B cell (primary cell): Measurements from ENCODE around the gene DAG1. TPM values are rescaled to one million over a fixed set of nuclear protein-coding genes. Genes with fewer than 3 reads are reported as not detected.

Experiments used
- ATAC-seq: fragments of 200-7000 bp; cut with Tn5 transposase; one replicate; pipeline ENCODE4 v1.10.0; 2021; ENCODE audit warnings: low read depth, mild to moderate bottlenecking, moderate number of reproducible peaks, moderate library complexity
- CTCF ChIA-PET: fragments of 350-600 bp; sonication (Branson Sonifier 250); formaldehyde crosslinking; loops from one replicate; lab custom pipeline; 2021; ENCODE audit warnings: antibody characterized with exemption, inconsistent platforms; lab: Charles Lee
- POLR2A ChIA-PET: fragments of 350-600 bp; sonication (Branson Sonifier 250); formaldehyde crosslinking; loops from one replicate; lab custom pipeline; 2021; ENCODE audit warnings: antibody characterized with exemption; lab: Charles Lee
- DNase-seq: peaks from one replicate; pipeline ENCODE4 v3.0.0; 2013
- H2AFZ ChIP-seq: 2 replicates; pipeline ENCODE4 v1.6.1; 2012; ENCODE audit warnings: mild to moderate bottlenecking, low read depth, low read length; ENCODE audit not compliant: insufficient read depth, poor library complexity, severe bottlenecking
- H3K27ac ChIP-seq, 2 donors: 1 replicate in 1 of 2; 2 replicates in 1 of 2; pipeline ENCODE4 v1.5.1; 2012 to 2013; ENCODE audit warnings: low read length in 2 of 2, mild to moderate bottlenecking in 2 of 2, moderate library complexity in 1 of 2
- H3K27me3 ChIP-seq, 4 experiments: fragments of 200-600 bp in 1 of 4; sonication (generic) in 1 of 4; replicated peaks in 1 of 4; 1 replicate in 2 of 4; 2 replicates in 2 of 4; pipeline versions ENCODE4 v1.6.1 to v1.7.0; 2013 to 2016; ENCODE audit warnings: low read length in 3 of 4, mild to moderate bottlenecking in 2 of 4, mixed read lengths in 1 of 4, moderate library complexity in 1 of 4; ENCODE audit not compliant: insufficient read depth in 4 of 4, control insufficient read depth in 3 of 4; ENCODE audit errors: control extremely low read depth in 1 of 4
- H3K36me3 ChIP-seq, 2 experiments: replicated peaks in 1 of 2; 1 replicate in 1 of 2; 2 replicates in 1 of 2; pipeline versions ENCODE4 v1.6.1 to v1.7.1; 2013; ENCODE audit warnings: low read length in 1 of 2; ENCODE audit not compliant: insufficient read depth in 2 of 2, control insufficient read depth in 1 of 2; ENCODE audit errors: control extremely low read depth in 1 of 2, extremely low read depth in 1 of 2
- H3K4me1 ChIP-seq, 2 donors: fragments of 200-600 bp in 1 of 2; sonication (generic) in 1 of 2; 1 replicate in 1 of 2; 2 replicates in 1 of 2; pipeline versions ENCODE4 v1.5.1 to v1.6.1; 2013 to 2017; ENCODE audit warnings: low read length in 2 of 2; ENCODE audit not compliant: control insufficient read depth in 2 of 2, insufficient read depth in 2 of 2
- H3K4me2 ChIP-seq: replicated peaks from 2 replicates; pipeline ENCODE3; 2012; ENCODE audit warnings: mild to moderate bottlenecking, low read depth, low read length; ENCODE audit not compliant: poor library complexity, severe bottlenecking
- H3K4me3 ChIP-seq, 5 experiments: fragments of 200-600 bp in 1 of 5; sonication (generic) in 1 of 5; 1 replicate in 3 of 5; 2 replicates in 2 of 5; pipeline versions ENCODE4 v1.5.1 to v1.7.0; 2011 to 2016; ENCODE audit warnings: low read length in 4 of 5, mild to moderate bottlenecking in 4 of 5, low read depth in 2 of 5, control low read depth in 1 of 5, moderate library complexity in 1 of 5; ENCODE audit not compliant: insufficient read depth in 1 of 5; ENCODE audit errors: control extremely low read depth in 1 of 5, extremely low read depth in 1 of 5
- H3K79me2 ChIP-seq: fragments of 200-600 bp; sonication (generic); one replicate; pipeline ENCODE4 v1.6.0; 2016; ENCODE audit warnings: low read length; ENCODE audit not compliant: control insufficient read depth, insufficient read depth
- H3K9ac ChIP-seq: fragments of 200-600 bp; sonication (generic); 2 replicates; pipeline ENCODE4 v1.6.1; 2017; ENCODE audit warnings: mild to moderate bottlenecking, low read length, moderate library complexity
- H3K9me3 ChIP-seq, 3 donors: one replicate each; pipeline versions ENCODE4 v1.6.1 to v1.7.1; 2013; ENCODE audit warnings: low read length in 2 of 3; ENCODE audit not compliant: control insufficient read depth in 2 of 3, insufficient read depth in 1 of 3; ENCODE audit errors: control extremely low read depth in 1 of 3
- H4K20me1 ChIP-seq: 2 replicates; pipeline ENCODE4 v1.6.0; 2012; ENCODE audit warnings: mild to moderate bottlenecking, low read length; ENCODE audit not compliant: insufficient read depth, control insufficient read depth, poor library complexity, severe bottlenecking
- H3K27ac Mint-ChIP-seq: one replicate; pipeline ENCODE4 v1.8.0; 2021; ENCODE audit warnings: mixed read lengths
- H3K27me3 Mint-ChIP-seq: one replicate; pipeline ENCODE4 v1.8.0; 2021; ENCODE audit warnings: mixed read lengths
- H3K4me1 Mint-ChIP-seq: one replicate; pipeline ENCODE4 v1.8.0; 2021; ENCODE audit warnings: mixed read lengths
- H3K4me3 Mint-ChIP-seq: one replicate; pipeline ENCODE4 v1.8.0; 2021; ENCODE audit warnings: mixed read lengths
- H3K9me3 Mint-ChIP-seq: one replicate; pipeline ENCODE4 v1.8.0; 2022; ENCODE audit warnings: mixed read lengths; ENCODE audit not compliant: insufficient read depth
- EZH2 ChIP-seq: IDR thresholded peaks from 2 replicates; pipeline ENCODE4 v1.6.1; 2012; ENCODE audit warnings: borderline replicate concordance, low read depth, mild to moderate bottlenecking, moderate library complexity, low read length; ENCODE audit not compliant: insufficient read depth, poor library complexity, severe bottlenecking
- WGBS: methylation state at CpG from one replicate; pipeline ENCODE4 v1.1.5; 2013; ENCODE audit warnings: missing lambda C conversion rate; ENCODE audit not compliant: insufficient coverage; 5-methylcytosine and 5-hydroxymethylcytosine counted together
- intact Hi-C: fragments of 100-400 bp; cut with micrococcal nuclease; formaldehyde crosslinking; loops from one replicate; pipeline ENCODE4 v1.10.0; 2022
- polyA plus RNA-seq: library from polyadenylated mRNA; depleted of rRNA; stranded (reverse); fragments of >200 nt; gene quantifications from 2 replicates; pipeline ENCODE4 v1.2.3, GENCODE V29; 2012
- total RNA-seq, 2 donors: library from RNA; stranded (reverse); fragments of 120-200 nt in 1 of 2; gene quantifications; 1 replicate in 1 of 2; 2 replicates in 1 of 2; pipeline versions ENCODE4 v1.2.3 to v1.2.4, GENCODE V29; 2013 to 2022
- TF ChIP-seq, protein P1 (sequence below): fragments of 200-600 bp; IDR thresholded peaks from one replicate; pipeline ENCODE4 v1.8.0; 2022; ENCODE audit warnings: antibody characterized with exemption, mild to moderate bottlenecking

Gene DAG1
- total and polyA plus RNA-seq, 2 donors (not counting 1 experiment from before 2014, with no cell fraction given) = 9.6 to 27.2 TPM

DNA sequence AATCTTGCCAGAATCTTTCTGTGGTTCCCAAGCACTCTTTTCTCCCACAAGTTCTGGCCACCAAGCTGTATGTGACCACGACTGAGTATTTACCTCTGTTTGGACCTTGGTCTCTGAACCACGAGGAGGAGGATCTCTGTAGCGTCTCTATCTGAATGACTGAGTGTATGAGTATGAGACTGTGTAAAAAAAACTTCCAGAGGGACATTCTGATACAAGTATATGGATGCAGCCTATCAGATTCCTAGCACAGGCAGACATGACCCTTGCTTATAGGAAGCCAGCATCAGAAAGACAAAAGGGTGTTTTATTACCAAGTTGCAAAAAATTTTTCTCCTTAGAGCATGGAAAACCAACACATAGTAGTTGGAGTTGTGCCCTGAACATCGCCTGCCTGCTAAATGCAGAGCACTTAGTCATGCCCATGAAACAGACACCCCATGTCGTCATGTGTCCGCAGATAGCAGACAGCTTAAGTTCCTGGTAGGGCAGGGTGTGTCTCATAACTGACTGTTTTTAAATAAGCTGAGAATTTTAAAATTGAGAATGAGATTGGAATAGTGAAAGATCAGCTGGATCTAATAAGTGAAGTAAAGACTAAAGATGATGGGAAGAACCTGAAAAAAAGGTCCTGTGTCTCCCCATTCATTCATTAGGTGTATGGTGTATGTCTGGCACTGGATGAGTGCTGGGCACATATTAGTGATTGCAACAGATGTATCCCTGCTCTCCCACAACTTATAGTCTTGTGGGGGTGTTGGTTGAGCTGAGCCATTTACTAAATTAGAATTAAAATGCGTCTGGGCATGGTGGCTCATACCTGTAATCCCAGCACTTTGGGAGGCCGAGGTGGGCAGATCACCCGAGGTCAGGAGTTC lies 30.9 kb downstream of the DAG1 start:
- peaks cover 79% of the 10 kb centered on the region for H3K79me2 ChIP-seq
- POLR2A ChIA-PET = interaction anchor here (0.6 kb wide), 1 partner anchor 118 kb away, joined by 3 read pairs; no protein-coding TSS in a partner anchor

DNA sequence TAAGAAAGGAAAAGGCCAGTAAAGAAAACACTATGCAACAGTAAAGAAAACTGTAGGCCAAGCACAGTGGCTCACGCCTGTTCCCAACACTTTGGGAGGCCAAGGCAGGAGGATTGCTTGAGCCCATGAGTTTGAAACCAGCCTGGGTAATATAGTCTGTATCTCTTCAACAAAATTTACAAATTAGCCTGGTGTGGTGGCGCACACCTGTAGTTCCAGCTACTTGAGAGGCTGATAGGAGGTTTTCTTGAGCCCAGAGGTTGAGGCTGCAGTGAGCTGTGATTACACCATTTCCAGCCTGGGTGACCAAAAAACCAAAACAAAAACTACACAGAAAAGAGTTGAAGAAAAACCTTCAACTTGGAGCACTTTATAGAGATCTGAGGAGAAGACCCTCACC lies 31.8 kb downstream of the DAG1 start:
- intact Hi-C loops = no loop called here
- no peak overlapping the region for H3K9ac ChIP-seq
- no peak overlapping the region for H3K27ac ChIP-seq
- Mint-ChIP-seq H3K27me3 (no peaks in the 10 kb centered on the region), H3K4me3 (no peak overlapping the region), H3K4me1 (peaks cover 11% of the 10 kb centered on the region), H3K27ac (no peak overlapping the region), H3K9me3 (peaks cover 2% of the 10 kb centered on the region)
- no peak overlapping the region for H3K4me2 ChIP-seq
- POLR2A ChIA-PET = no interaction called here
- H2AFZ ChIP-seq = no peak overlapping the region
- DNase-seq (no peak), ATAC-seq (no peak)
- TF ChIP-seq, protein P1, sequence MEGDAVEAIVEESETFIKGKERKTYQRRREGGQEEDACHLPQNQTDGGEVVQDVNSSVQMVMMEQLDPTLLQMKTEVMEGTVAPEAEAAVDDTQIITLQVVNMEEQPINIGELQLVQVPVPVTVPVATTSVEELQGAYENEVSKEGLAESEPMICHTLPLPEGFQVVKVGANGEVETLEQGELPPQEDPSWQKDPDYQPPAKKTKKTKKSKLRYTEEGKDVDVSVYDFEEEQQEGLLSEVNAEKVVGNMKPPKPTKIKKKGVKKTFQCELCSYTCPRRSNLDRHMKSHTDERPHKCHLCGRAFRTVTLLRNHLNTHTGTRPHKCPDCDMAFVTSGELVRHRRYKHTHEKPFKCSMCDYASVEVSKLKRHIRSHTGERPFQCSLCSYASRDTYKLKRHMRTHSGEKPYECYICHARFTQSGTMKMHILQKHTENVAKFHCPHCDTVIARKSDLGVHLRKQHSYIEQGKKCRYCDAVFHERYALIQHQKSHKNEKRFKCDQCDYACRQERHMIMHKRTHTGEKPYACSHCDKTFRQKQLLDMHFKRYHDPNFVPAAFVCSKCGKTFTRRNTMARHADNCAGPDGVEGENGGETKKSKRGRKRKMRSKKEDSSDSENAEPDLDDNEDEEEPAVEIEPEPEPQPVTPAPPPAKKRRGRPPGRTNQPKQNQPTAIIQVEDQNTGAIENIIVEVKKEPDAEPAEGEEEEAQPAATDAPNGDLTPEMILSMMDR = no peak
- no peak for TF ChIP-seq EZH2
- peaks cover 83% of the 10 kb centered on the region for H3K79me2 ChIP-seq
- peaks cover 42% of the 10 kb centered on the region for H4K20me1 ChIP-seq
- H3K36me3 ChIP-seq = no peaks in the 10 kb centered on the region
- H3K27me3 ChIP-seq = no peaks in the 10 kb centered on the region
- CTCF ChIA-PET = no interaction called here
- no peak overlapping the region for H3K4me3 ChIP-seq
- WGBS = 100% methylated on average over 1 of the region's 2 CpGs
- no peaks in the 10 kb centered on the region for H3K9me3 ChIP-seq
- H3K4me1 ChIP-seq = peaks cover 0 to 3% of the 10 kb centered on the region in 2 donors

More for the DNA sequence above, 30.9 kb downstream of the DAG1 start:
- Histone ChIP-seq H3K9ac (no peak overlapping the region), H3K4me2 (no peak overlapping the region), H3K36me3 (no peaks in the 10 kb centered on the region), H4K20me1 (peaks cover 38% of the 10 kb centered on the region), H2AFZ (no peak overlapping the region), H3K9me3 (no peaks in the 10 kb centered on the region), H3K27me3 (no peaks in the 10 kb centered on the region), H3K27ac (no peak overlapping the region), H3K4me3 (no peak overlapping the region), H3K4me1 (peaks cover 0 to 3% of the 10 kb centered on the region in 2 donors)
- Mint-ChIP-seq H3K27ac (no peak overlapping the region), H3K4me1 (peaks cover 11% of the 10 kb centered on the region), H3K9me3 (peaks cover 2% of the 10 kb centered on the region), H3K4me3 (no peak overlapping the region), H3K27me3 (no peaks in the 10 kb centered on the region)
- TF ChIP-seq EZH2 = no peak
- TF ChIP-seq, protein P1 = no peak
- no peak for DNase-seq
- intact Hi-C loops = no loop called here
- CTCF ChIA-PET = no interaction called here
- 93% methylated on average over 5 of the region's 9 CpGs for WGBS
- ATAC-seq = no peak
